Duodenal mucosa (tissue), 2 donors: ENCODE data around the gene MLF2.
A peak's percentile ranks its signal among the peaks of the same experiment; 100 is the strongest.

Source experiments
- H3K27ac ChIP-seq: one replicate; pipeline ENCODE4 v1.7.0; 2013; ENCODE audit warnings: low read depth, low read length
- H3K27me3 ChIP-seq, 2 donors: one replicate each; pipeline ENCODE4 v1.7.0; 2013; ENCODE audit warnings: low read length in 2 of 2, control low read depth in 1 of 2; ENCODE audit not compliant: insufficient read depth in 2 of 2, control insufficient read depth in 1 of 2
- H3K36me3 ChIP-seq, 2 donors: one replicate each; pipeline ENCODE4 v1.7.0; 2013; ENCODE audit warnings: low read length in 2 of 2, control low read depth in 1 of 2; ENCODE audit not compliant: insufficient read depth in 2 of 2, control insufficient read depth in 1 of 2
- H3K4me1 ChIP-seq, 2 donors: one replicate each; pipeline ENCODE4 v1.7.0; 2013; ENCODE audit warnings: low read length in 2 of 2, control low read depth in 1 of 2; ENCODE audit not compliant: insufficient read depth in 2 of 2, control insufficient read depth in 1 of 2
- H3K4me3 ChIP-seq, 2 donors: one replicate each; pipeline ENCODE4 v1.7.0; 2013; ENCODE audit warnings: low read length in 2 of 2, low read depth in 1 of 2
- H3K9ac ChIP-seq, 2 donors: one replicate each; pipeline ENCODE4 v1.7.0; 2013; ENCODE audit warnings: low read length in 2 of 2, low read depth in 1 of 2
- H3K9me3 ChIP-seq, 2 donors: one replicate each; pipeline ENCODE4 v1.7.0; 2013; ENCODE audit warnings: low read length in 2 of 2, control low read depth in 1 of 2; ENCODE audit not compliant: control insufficient read depth in 1 of 2

The MLF2 gene

DNA sequence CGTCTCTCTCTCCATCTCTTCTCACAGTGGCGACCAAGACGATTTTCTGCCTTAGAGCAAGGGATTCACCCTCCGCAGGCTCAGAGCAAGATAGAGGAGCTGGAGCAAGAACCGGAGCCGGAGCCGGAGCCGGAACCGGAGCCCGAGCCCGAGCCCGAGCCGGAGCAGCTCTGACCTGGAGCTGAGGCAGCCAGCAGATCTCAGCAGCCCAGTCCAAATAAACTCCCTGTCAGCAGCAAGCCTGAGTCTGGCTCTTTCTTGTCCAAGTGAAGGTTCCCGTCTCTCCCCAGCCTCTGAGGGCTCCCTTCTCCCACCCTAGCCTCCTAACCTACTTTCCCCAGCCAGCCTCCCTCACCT, 25.3 kb upstream of the MLF2 start:
- H3K27ac ChIP-seq, result no peak overlapping the region
- H3K4me3 ChIP-seq, result peak overlapping the region; percentile 62 to 71
- H3K9ac ChIP-seq, result peak overlapping the region in 1 of 2 donors; percentile 70
- H3K9me3 ChIP-seq, result no peaks in the 10 kb centered on the region
- H3K4me1 ChIP-seq, result peaks cover 17 to 24% of the 10 kb centered on the region in 2 donors
- H3K27me3 ChIP-seq, result peaks cover 8 to 13% of the 10 kb centered on the region in 2 donors
- H3K36me3 ChIP-seq, result no peaks in the 10 kb centered on the region

DNA sequence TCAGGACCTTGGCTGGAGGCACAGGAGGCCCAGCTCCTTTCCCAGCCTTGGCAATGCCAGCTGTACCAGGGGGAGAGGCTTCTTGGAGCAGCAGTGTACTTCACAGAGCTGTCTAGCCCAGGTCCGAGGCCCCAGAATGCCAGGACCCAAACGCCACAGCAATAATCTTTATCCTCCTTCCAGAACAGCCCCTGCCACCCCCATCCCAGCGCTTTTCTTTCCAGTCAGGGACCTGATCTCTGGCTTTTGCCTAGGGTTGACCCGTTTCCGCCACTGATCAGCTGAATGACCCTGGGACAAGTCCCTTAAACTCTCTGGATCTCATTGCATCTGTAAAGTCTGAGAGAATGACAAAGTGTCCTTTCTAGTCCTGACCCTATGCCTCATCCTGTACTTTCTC, 24.4 kb upstream of the MLF2 start:
- H3K4me3 ChIP-seq, result no peak overlapping the region
- H3K27me3 ChIP-seq, result peaks cover 9 to 16% of the 10 kb centered on the region in 2 donors
- H3K27ac ChIP-seq, result no peak overlapping the region
- H3K9me3 ChIP-seq, result no peaks in the 10 kb centered on the region
- H3K4me1 ChIP-seq, result peaks cover 23% of the 10 kb centered on the region in 2 donors
- no peak overlapping the region for H3K9ac ChIP-seq
- H3K36me3 ChIP-seq, result no peaks in the 10 kb centered on the region

DNA sequence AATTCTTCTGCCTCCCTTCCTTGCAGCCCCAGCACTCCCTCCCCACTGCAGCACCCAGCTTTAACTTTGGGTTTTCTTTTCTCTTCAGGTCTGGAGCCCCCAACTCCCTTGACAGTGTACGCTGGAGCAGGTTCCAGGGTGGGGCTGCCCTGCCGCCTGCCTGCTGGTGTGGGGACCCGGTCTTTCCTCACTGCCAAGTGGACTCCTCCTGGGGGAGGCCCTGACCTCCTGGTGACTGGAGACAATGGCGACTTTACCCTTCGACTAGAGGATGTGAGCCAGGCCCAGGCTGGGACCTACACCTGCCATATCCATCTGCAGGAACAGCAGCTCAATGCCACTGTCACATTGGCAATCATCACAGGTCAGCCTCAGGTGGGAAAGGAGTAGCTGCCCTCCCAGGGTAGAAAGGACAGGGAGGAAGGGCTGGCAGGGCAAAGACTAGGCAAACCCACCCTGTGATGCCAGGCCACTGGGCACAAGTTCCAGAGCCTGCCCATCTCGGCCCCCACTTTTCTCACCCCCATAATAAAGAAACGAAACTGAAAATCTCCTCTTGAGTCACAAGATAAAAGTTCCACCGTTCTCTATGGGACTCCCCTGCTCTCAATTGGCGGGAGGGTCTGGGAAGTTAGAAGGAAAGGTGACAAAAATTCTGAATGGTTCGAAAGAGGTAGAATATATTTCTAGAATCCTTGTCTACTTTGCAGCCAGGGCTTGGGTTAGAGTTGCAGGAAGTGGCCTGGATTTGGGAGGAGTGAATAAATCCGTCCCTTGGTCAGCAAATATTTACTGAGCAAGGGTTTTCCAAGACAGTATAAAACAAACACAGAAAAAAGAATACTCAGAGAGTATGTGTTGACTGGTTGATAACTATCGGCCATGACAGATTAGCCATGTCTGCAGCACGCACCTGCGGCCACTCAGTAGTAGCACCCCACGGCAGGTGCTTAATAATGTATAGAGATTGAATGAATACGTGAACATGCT, 22.5 kb upstream of the MLF2 start:
- Histone ChIP-seq H3K36me3 (peaks cover 0 to 3% of the 10 kb centered on the region in 2 donors), H3K9me3 (no peaks in the 10 kb centered on the region), H3K4me1 (peaks cover 28 to 30% of the 10 kb centered on the region in 2 donors), H3K27ac (no peak overlapping the region), H3K9ac (peak overlapping the region in 1 of 2 donors; percentile 5), H3K4me3 (no peak overlapping the region), H3K27me3 (peaks cover 9 to 16% of the 10 kb centered on the region in 2 donors)

DNA sequence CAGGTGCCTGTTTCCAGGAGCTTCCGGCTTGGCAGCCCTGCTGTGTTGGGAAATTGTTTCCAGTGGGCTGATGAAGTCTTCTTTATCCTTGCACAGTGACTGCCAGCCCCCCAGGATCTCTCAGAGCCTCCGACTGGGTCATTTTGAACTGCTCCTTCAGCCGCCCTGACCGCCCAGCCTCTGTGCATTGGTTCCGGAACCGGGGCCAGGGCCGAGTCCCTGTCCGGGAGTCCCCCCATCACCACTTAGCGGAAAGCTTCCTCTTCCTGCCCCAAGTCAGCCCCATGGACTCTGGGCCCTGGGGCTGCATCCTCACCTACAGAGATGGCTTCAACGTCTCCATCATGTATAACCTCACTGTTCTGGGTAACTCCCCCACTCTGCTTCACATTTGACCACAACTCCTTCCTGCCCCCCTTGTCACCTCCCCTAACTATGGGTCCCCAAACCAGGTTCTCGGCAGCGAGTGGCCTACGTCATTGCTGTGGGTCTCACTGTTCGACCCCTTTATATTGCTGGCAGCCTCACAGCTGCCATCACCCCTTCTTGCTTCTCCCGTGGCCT, 21.6 kb upstream of the MLF2 start:
- H3K4me3 ChIP-seq, result peak overlapping the region; percentile 15 to 36
- H3K4me1 ChIP-seq, result peaks cover 23 to 26% of the 10 kb centered on the region in 2 donors
- H3K9ac ChIP-seq, result peak overlapping the region in 1 of 2 donors; percentile 40
- peaks cover 0 to 3% of the 10 kb centered on the region in 2 donors for H3K36me3 ChIP-seq
- H3K9me3 ChIP-seq, result no peaks in the 10 kb centered on the region
- no peak overlapping the region for H3K27ac ChIP-seq
- H3K27me3 ChIP-seq, result peaks cover 9 to 16% of the 10 kb centered on the region in 2 donors

DNA sequence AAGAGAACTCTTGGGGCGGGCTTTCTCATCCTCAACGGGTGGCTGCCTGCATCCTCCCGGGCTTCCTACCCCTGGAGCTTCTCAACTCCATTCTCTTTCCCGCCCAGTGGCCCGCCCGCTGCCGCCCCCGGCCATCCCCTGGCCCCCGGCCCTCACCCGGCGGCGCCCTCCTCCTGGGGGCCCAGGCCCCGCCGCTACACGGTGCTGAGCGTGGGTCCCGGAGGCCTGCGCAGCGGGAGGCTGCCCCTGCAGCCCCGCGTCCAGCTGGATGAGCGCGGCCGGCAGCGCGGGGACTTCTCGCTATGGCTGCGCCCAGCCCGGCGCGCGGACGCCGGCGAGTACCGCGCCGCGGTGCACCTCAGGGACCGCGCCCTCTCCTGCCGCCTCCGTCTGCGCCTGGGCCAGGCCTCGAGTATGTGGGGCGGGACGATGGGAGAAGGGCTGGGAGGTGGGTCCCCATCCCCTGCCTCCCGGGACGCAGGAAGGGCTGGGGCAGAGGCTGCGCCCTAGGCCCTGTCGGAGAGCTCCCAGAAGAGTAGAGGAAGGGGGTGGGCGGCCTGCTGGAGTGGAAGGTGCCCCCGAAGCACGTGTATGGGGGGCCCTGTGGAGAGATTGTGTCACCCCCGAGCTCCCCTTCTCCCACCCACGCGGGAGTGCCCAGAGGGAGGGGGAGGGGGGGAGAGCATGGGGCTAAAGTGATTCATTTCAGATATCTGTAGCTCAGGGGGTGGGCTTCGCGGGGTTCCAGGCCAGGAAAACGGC, 20.8 kb upstream of the MLF2 start:
- Histone ChIP-seq H3K9ac (peak overlapping the region; percentile 38 to 40), H3K27me3 (peaks cover 9 to 16% of the 10 kb centered on the region in 2 donors), H3K36me3 (peaks cover 0 to 6% of the 10 kb centered on the region in 2 donors), H3K27ac (no peak overlapping the region), H3K4me3 (peak overlapping the region; percentile 15 to 51), H3K9me3 (no peaks in the 10 kb centered on the region), H3K4me1 (peaks cover 22 to 23% of the 10 kb centered on the region in 2 donors)

DNA sequence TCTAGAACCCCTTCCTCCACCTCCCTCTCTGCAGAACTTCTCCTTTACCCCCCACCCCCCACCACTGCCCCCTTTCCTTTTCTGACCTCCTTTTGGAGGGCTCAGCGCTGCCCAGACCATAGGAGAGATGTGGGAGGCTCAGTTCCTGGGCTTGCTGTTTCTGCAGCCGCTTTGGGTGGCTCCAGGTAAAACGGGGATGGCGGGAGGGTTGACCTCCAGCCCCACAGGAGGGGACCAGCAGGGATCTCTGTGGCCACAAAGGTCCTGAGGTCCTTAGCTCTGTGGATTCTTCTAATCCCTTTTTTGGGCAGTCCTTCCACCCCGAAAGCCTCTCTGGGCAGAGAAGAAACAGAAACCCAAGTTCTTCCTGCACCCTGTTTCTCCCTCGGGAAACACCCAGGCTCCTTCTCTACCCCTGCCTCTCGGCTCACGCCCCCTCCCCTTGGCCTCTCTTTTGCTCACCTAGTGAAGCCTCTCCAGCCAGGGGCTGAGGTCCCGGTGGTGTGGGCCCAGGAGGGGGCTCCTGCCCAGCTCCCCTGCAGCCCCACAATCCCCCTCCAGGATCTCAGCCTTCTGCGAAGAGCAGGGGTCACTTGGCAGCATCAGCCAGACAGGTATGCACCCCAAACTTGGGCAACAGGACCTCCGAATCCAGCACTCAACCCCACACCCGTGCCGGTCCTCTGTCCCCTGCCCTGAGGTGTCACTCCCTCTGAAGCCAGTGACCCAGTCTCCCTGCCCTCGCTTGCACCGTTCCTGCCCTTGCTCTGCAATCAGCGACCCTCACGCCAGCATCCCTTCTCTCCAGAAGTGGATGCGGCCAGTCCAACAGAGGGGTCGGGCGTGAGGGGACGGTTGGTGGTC, 20.0 kb upstream of the MLF2 start:
- Histone ChIP-seq H3K9me3 (no peaks in the 10 kb centered on the region), H3K36me3 (peaks cover 0 to 6% of the 10 kb centered on the region in 2 donors), H3K4me3 (peak overlapping the region; percentile 6 to 51), H3K27ac (no peak overlapping the region), H3K9ac (peak overlapping the region in 1 of 2 donors; percentile 51), H3K27me3 (peaks cover 9 to 16% of the 10 kb centered on the region in 2 donors), H3K4me1 (peaks cover 22 to 23% of the 10 kb centered on the region in 2 donors)

DNA sequence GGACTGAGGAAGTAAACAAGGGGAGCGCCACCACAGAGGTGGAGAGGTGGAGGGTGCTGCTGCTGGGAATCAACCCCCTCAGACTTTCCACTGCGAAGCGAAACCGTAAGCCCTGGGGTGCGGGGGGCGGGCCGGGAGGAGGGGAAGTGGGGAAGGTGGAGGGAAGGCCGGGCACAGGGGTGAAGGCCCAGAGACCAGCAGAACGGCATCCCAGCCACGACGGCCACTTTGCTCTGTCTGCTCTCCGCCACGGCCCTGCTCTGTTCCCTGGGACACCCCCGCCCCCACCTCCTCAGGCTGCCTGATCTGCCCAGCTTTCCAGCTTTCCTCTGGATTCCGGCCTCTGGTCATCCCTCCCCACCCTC, 19.4 kb upstream of the MLF2 start, which contains the start of gene LAG3:
Gene LAG3 (plus strand): TSS at position 190 of the 365 bp plus-strand sequence. CDS start 333 bp downstream, outside the sequence.
- no peak within 1 kb of the TSS for H3K27ac ChIP-seq

DNA sequence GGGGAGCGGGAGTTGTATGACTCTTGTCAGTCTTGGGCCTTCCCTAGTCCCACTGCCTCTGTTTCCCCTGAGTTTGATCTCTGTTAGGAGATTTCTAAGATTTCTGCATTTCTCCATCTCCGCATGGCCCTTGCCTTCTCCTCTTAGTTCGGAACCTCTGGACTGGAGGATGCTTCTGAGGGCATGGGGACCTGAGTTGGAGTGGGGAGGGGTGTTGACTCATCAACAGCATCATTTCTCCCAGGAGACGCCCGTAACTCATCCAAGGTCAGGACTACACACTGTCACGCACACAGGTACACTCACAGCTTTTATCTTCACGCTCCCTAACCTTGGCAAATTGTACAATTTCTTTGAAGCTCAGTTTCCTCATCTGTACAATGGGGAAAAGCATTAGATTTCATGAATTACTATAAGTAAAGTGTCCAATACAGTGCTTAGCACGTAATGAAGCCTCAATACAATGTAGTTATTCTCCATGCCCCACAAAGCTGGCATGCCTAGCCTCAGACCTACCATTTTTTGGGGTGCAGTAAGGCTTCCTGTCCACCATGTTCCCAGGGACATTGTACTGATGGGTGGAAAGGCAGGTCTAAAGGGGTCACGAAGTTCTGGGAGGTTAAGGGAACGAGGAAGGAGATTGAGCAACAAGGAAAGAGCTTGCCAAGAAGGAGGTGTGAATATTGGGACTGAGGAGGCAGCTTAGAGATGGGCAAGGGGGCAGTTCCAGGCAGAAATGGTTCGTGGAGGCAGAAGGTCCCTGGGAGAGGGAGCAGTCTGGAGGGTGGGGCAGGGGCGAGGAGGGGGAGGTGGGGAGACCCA, 18.8 kb upstream of the MLF2 start:
- H3K27me3 ChIP-seq, result peaks cover 9 to 16% of the 10 kb centered on the region in 2 donors
- peaks cover 28% of the 10 kb centered on the region in 2 donors for H3K4me1 ChIP-seq
- peak overlapping the region in 1 of 2 donors; percentile 18 for H3K9ac ChIP-seq

More for the DNA sequence above, 19.4 kb upstream of the MLF2 start, which contains the start of gene LAG3:
- H3K9ac ChIP-seq, result peak within 1 kb of the TSS in 1 of 2 donors; percentile 51
- peaks cover 0 to 6% of the 10 kb centered on the region in 2 donors for H3K36me3 ChIP-seq
- peaks cover 28% of the 10 kb centered on the region in 2 donors for H3K4me1 ChIP-seq
- H3K4me3 ChIP-seq, result peak within 1 kb of the TSS; percentile 6 to 51
- no peaks in the 10 kb centered on the region for H3K9me3 ChIP-seq
- peaks cover 9 to 16% of the 10 kb centered on the region in 2 donors for H3K27me3 ChIP-seq

More for the DNA sequence above, 18.8 kb upstream of the MLF2 start:
- no peak overlapping the region for H3K4me3 ChIP-seq
- peaks cover 0 to 6% of the 10 kb centered on the region in 2 donors for H3K36me3 ChIP-seq
- H3K27ac ChIP-seq, result no peak overlapping the region
- no peaks in the 10 kb centered on the region for H3K9me3 ChIP-seq
